GM23338 (cell line): Measurements from ENCODE around the gene PGPEP1. TPM values are rescaled to one million over a fixed set of nuclear protein-coding genes. Genes with fewer than 3 reads are reported as not detected.

Experiments
- ATAC-seq: fragments of 200-7000 bp; cut with Tn5 transposase; 3 replicates; pipeline ENCODE4 v1.9.1; 2020
- DNase-seq: peaks from one replicate; pipeline ENCODE4 v3.0.0-alpha.2; 2015; ENCODE audit warnings: low spot score
- H2AFZ ChIP-seq: fragments of 200-600 bp; sonication (generic); 2 replicates; pipeline ENCODE4 v1.8.0; 2016; ENCODE audit warnings: antibody characterized with exemption, mild to moderate bottlenecking, moderate library complexity
- H3F3A ChIP-seq: fragments of 200-600 bp; sonication (generic); replicated peaks from 2 replicates; pipeline ENCODE4 v1.8.0; 2017; ENCODE audit warnings: antibody characterized with exemption, mixed run types, low read depth
- H3K27ac ChIP-seq: fragments of 200-600 bp; sonication (generic); 2 replicates; pipeline ENCODE4 v1.6.1; 2016; ENCODE audit warnings: low read depth
- H3K27me3 ChIP-seq: fragments of 200-600 bp; sonication (generic); 2 replicates; pipeline ENCODE4 v1.8.0; 2016; ENCODE audit warnings: mild to moderate bottlenecking, mixed run types, moderate library complexity; ENCODE audit not compliant: insufficient read depth
- H3K36me3 ChIP-seq: fragments of 200-600 bp; sonication (generic); 2 replicates; pipeline ENCODE4 v1.8.0; 2016; ENCODE audit warnings: mild to moderate bottlenecking; ENCODE audit not compliant: insufficient read depth
- H3K4me1 ChIP-seq: fragments of 200-600 bp; sonication (generic); 2 replicates; pipeline ENCODE4 v1.8.0; 2016; ENCODE audit warnings: mild to moderate bottlenecking, moderate library complexity; ENCODE audit not compliant: insufficient read depth
- H3K4me2 ChIP-seq: fragments of 200-600 bp; sonication (generic); 2 replicates; pipeline ENCODE4 v1.7.1; 2017; ENCODE audit warnings: mixed run types
- H3K4me3 ChIP-seq: fragments of 200-600 bp; sonication (generic); 2 replicates; pipeline ENCODE4 v1.6.1; 2016; ENCODE audit warnings: mixed run types
- H3K79me2 ChIP-seq: fragments of 200-600 bp; sonication (generic); replicated peaks from 2 replicates; pipeline ENCODE4 v1.8.0; 2017; ENCODE audit warnings: mild to moderate bottlenecking; ENCODE audit not compliant: insufficient read depth
- H3K9me2 ChIP-seq: fragments of 200-600 bp; sonication (generic); 2 replicates; pipeline ENCODE4 v1.8.0; 2017; ENCODE audit not compliant: insufficient read depth
- H4K20me1 ChIP-seq: fragments of 200-600 bp; sonication (generic); replicated peaks from 2 replicates; pipeline ENCODE4 v1.8.0; 2017; ENCODE audit warnings: mild to moderate bottlenecking; ENCODE audit not compliant: insufficient read depth
- H3K27ac Mint-ChIP-seq: 2 replicates; pipeline ENCODE4 v1.8.0; 2020; ENCODE audit warnings: inconsistent platforms, mild to moderate bottlenecking, moderate library complexity, mixed read lengths
- H3K27me3 Mint-ChIP-seq: 3 replicates; pipeline ENCODE4 v1.8.0; 2022; ENCODE audit warnings: low read depth, mild to moderate bottlenecking, moderate library complexity, mixed read lengths, inconsistent platforms; ENCODE audit not compliant: insufficient read depth, poor library complexity
- H3K36me3 Mint-ChIP-seq: 3 replicates; pipeline ENCODE4 v1.8.0; 2021; ENCODE audit warnings: low read depth, mild to moderate bottlenecking, inconsistent platforms, moderate library complexity, mixed read lengths
- H3K4me1 Mint-ChIP-seq: 3 replicates; pipeline ENCODE4 v1.8.0; 2020; ENCODE audit warnings: mild to moderate bottlenecking, inconsistent platforms, mixed read lengths
- H3K4me3 Mint-ChIP-seq: 3 replicates; pipeline ENCODE4 v1.8.0; 2021; ENCODE audit warnings: moderate library complexity, mild to moderate bottlenecking, inconsistent platforms, mixed read lengths
- H3K9me3 Mint-ChIP-seq: 3 replicates; pipeline ENCODE4 v1.8.0; 2020; ENCODE audit warnings: moderate library complexity, mild to moderate bottlenecking, inconsistent platforms, mixed read lengths
- CTCF ChIP-seq, 2 experiments: fragments of 200-600 bp in 1 of 2; sonication (generic) in 1 of 2; conservative IDR thresholded peaks; 2 replicates each; pipeline versions ENCODE4 v1.5.1 to v1.6.1; 2016 to 2017; ENCODE audit warnings: antibody characterized with exemption in 2 of 2, low read depth in 2 of 2, mild to moderate bottlenecking in 2 of 2, moderate library complexity in 1 of 2
- ETS1 ChIP-seq: IDR thresholded peaks from 2 replicates; pipeline ENCODE4 v1.6.1; 2016; ENCODE audit warnings: antibody characterized with exemption
- EZH2 ChIP-seq: fragments of 200-600 bp; sonication (generic); IDR thresholded peaks from one replicate; pipeline ENCODE4 v1.8.0; 2017; ENCODE audit warnings: antibody characterized with exemption, mild to moderate bottlenecking, low read depth; ENCODE audit not compliant: unreplicated experiment
- EZH2phosphoT487 ChIP-seq: fragments of 200-600 bp; sonication (generic); IDR thresholded peaks from one replicate; pipeline ENCODE4 v1.8.1; 2018; ENCODE audit warnings: antibody characterized with exemption; ENCODE audit not compliant: unreplicated experiment
- JUNB ChIP-seq: IDR thresholded peaks from one replicate; pipeline ENCODE4 v1.6.1; 2016; ENCODE audit warnings: antibody characterized with exemption; ENCODE audit not compliant: unreplicated experiment
- NANOG ChIP-seq: IDR thresholded peaks from 2 replicates; pipeline ENCODE4 v1.6.1; 2016; ENCODE audit warnings: antibody characterized with exemption, borderline replicate concordance
- POLR2AphosphoS5 ChIP-seq: IDR thresholded peaks from 2 replicates; pipeline ENCODE4 v1.6.1; 2016; ENCODE audit warnings: antibody characterized with exemption, low read depth
- REST ChIP-seq: IDR thresholded peaks from one replicate; pipeline ENCODE4 v1.6.1; 2018; ENCODE audit warnings: antibody characterized with exemption; ENCODE audit not compliant: unreplicated experiment
- STAT1 ChIP-seq: IDR thresholded peaks from one replicate; pipeline ENCODE4 v1.6.1; 2016; ENCODE audit warnings: antibody characterized with exemption; ENCODE audit not compliant: unreplicated experiment
- ZNF331 ChIP-seq: fragments of 250-450 bp; sonication (Bioruptor Pico); IDR thresholded peaks from 2 replicates; pipeline ENCODE4 v1.5.0; 2020; ENCODE audit warnings: low read depth, mild to moderate bottlenecking, moderate library complexity
- polyA plus RNA-seq: library from polyadenylated mRNA; unstranded; fragments of >200 nt; fragmentation: Nextera tagmentation; extraction: Ambion mirVana; gene quantifications from 2 replicates; pipeline ENCODE4 v1.2.1, GENCODE V29; 2016
- total RNA-seq: library from RNA; depleted of rRNA; stranded (reverse); fragments of >200 nt; shearing (Covaris generic); gene quantifications from 2 replicates; pipeline ENCODE4 v1.2.3, GENCODE V29; 2014

Gene PGPEP1
- total and polyA plus RNA-seq, 2 experiments from 2014 or later = 15.5 to 18.9 TPM

GRCh38 chr19:18362934-18363542 is 22.6 kb downstream of the PGPEP1 start:
- TF ChIP-seq REST (no peak), CTCF (conservative IDR thresholded peaks at IDR 0.05; ENCODE audit: low read depth in 2 of 2) (no peak), EZH2 (no peak), STAT1 (no peak), JUNB (no peak), POLR2AphosphoS5 (no peak), ETS1 (no peak), NANOG (no peak), EZH2phosphoT487 (no peak), ZNF331 (CRISPR knock-in tag) (no peak)
- Histone ChIP-seq H3K4me3 (no peak overlapping the region), H2AFZ (no peak overlapping the region), H3K36me3 (no peaks in the 10 kb centered on the region; the same call in 1 of the 2 replicates), H3K9me2 (no peaks in the 10 kb centered on the region), H3K79me2 (no peaks in the 10 kb centered on the region), H3K27me3 (no peaks in the 10 kb centered on the region), H3K27ac (peak overlapping the region; percentile 97; the same call in 1 of the 2 replicates), H3F3A (peaks cover 16% of the 10 kb centered on the region), H4K20me1 (no peaks in the 10 kb centered on the region), H3K4me1 (peaks cover 16% of the 10 kb centered on the region), H3K4me2 (no peak overlapping the region)
- peaks cover 5% of the 10 kb centered on the region; the same call in 2 of the 3 replicates for H3K9me3 Mint-ChIP-seq
- no peak overlapping the region; the same call in 2 of the 3 replicates for H3K4me3 Mint-ChIP-seq
- peaks cover 75% of the 10 kb centered on the region for H3K36me3 Mint-ChIP-seq
- DNase-seq = no peak
- ATAC-seq = no peak
- H3K4me1 Mint-ChIP-seq = peaks cover 28% of the 10 kb centered on the region
- peak overlapping the region; percentile 98; the same call in 1 of the 2 replicates for H3K27ac Mint-ChIP-seq
- peaks cover 12% of the 10 kb centered on the region for H3K27me3 Mint-ChIP-seq
